ENCODE results near the gene ESR1. TPM values are rescaled to one million over a fixed set of nuclear protein-coding genes. Genes with fewer than 3 reads are reported as not detected.

ESR1 gene
- total and polyA plus RNA-seq, 9 of the 15 experiments (the other 6 are each of a cell fraction or from before 2014, with no cell fraction given), result 0.03 to 0.27 (median 0.08) TPM; not detected in 1

- Histone ChIP-seq H3K79me2 (ENCODE audit: control insufficient read depth, insufficient read depth, low read length) (no peaks in the 10 kb centered on the region), H3K9ac (ENCODE audit: insufficient read depth in 1 of 2, low read depth in 2 of 2, low read length in 2 of 2) (no peak overlapping the region), H4K20me1 (replicated peaks; ENCODE audit: control insufficient read depth, insufficient read depth, low read length) (no peaks in the 10 kb centered on the region), H3K27me3 (ENCODE audit: control insufficient read depth in 2 of 2, insufficient read depth in 2 of 2, low read length in 2 of 2) (no peaks in the 10 kb centered on the region), H3K36me3 (ENCODE audit: control insufficient read depth, insufficient read depth, low read length) (no peaks in the 10 kb centered on the region), H3K27ac (ENCODE audit: extremely low read depth, low read depth, low read length) (no peak overlapping the region), H3K4me2 (ENCODE audit: insufficient read depth, low read length) (no peak overlapping the region), H3K9me1 (ENCODE audit: control insufficient read depth, insufficient read depth, low read length) (no peaks in the 10 kb centered on the region), H3K4me3 (no peak overlapping the region), H2AFZ (ENCODE audit: low read depth, low read length) (no peak overlapping the region), H3K9me3 (replicated peaks; ENCODE audit: control insufficient read depth, insufficient read depth, low read depth, low read length) (no peaks in the 10 kb centered on the region), H3K4me1 (replicated peaks in 1 of 2; ENCODE audit: control insufficient read depth in 2 of 2, insufficient read depth in 2 of 2, low read length in 2 of 2) (no peaks in the 10 kb centered on the region)
- no peak for ATAC-seq
- no TSS peak for BruUV-seq (replicated peaks)
- intact Hi-C loops (cut with micrococcal nuclease), result no loop called here
- POLR2A ChIA-PET, result no interaction called here
- 0% methylated on average over 6 of the region's 6 CpGs for WGBS (ENCODE audit: insufficient coverage, low coverage, missing lambda C conversion rate)
- DNase-seq (ENCODE audit: extremely low read depth in 1 of 4, low spot score in 3 of 4), result no peak
- CTCF ChIA-PET (ENCODE audit: low intra/inter-chr PET ratio), result no interaction called here
- in situ Hi-C loops (cut with MboI), result no loop called here
- TF ChIP-seq ZFP30 (CRISPR knock-in tag; IDR thresholded peaks at IDR 0.05; ENCODE audit: borderline replicate concordance) (no peak), SMARCB1 (IDR thresholded peaks at IDR 0.05; ENCODE audit: insufficient read length, low read depth) (no peak), ZNF609 (CRISPR knock-in tag; IDR thresholded peaks at IDR 0.05; ENCODE audit: borderline replicate concordance) (no peak), KHSRP (IDR thresholded peaks at IDR 0.05) (no peak)
- no peak for FAIRE-seq
These were observed 68.6 kb downstream of the ESR1 start for GRCh38 chr6:151876122-151876521.
